Panc1 (cell line): Measurements from ENCODE around the gene PLXND1. TPM values are rescaled to one million over a fixed set of nuclear protein-coding genes. Genes with fewer than 3 reads are reported as not detected.

Experiments used
- ATAC-seq: fragments of 200-7000 bp; cut with Tn5 transposase; 2 replicates; pipeline ENCODE4 v1.9.1; 2020; ENCODE audit warnings: mild to moderate bottlenecking, moderate library complexity
- BruUV-seq: library from RNA; stranded (reverse); fragments of 400-500 nt; replicated peaks from 2 replicates; lab custom pipeline; 2021; lab: Mats Ljungman, UMichigan
- CTCF ChIA-PET: fragments of 300-600 bp; sonication (Branson Sonifier 250); formaldehyde crosslinking; loops from one replicate; lab custom pipeline; 2022; ENCODE audit warnings: antibody characterized with exemption; lab: Charles Lee
- POLR2A ChIA-PET: fragments of 300-600 bp; sonication (Branson Sonifier 250); formaldehyde crosslinking; loops from one replicate; lab custom pipeline; 2022; ENCODE audit warnings: antibody characterized with exemption; lab: Charles Lee
- DNase-seq: peaks from one replicate; pipeline ENCODE4 v3.0.0-alpha.2; 2010; ENCODE audit warnings: low read depth, low spot score
- H3K27ac ChIP-seq: 2 replicates; pipeline ENCODE4 v1.5.1; 2011; ENCODE audit warnings: mild to moderate bottlenecking, low read length, inconsistent platforms
- H3K27me3 ChIP-seq: fragments of 200-500 bp; sonication (Bioruptor generic); 2 replicates; pipeline ENCODE4 v1.6.0; 2014; ENCODE audit warnings: low read length, inconsistent platforms; ENCODE audit not compliant: control insufficient read depth, insufficient read depth
- H3K36me3 ChIP-seq: fragments of 200-500 bp; sonication (Bioruptor generic); 2 replicates; pipeline ENCODE4 v1.5.1; 2014; ENCODE audit warnings: inconsistent platforms, mild to moderate bottlenecking, low read length, moderate library complexity; ENCODE audit not compliant: control insufficient read depth, insufficient read depth
- H3K4me1 ChIP-seq: 2 replicates; pipeline ENCODE4 v1.5.1; 2011; ENCODE audit warnings: inconsistent platforms, mild to moderate bottlenecking, low read length, moderate library complexity; ENCODE audit not compliant: control insufficient read depth, insufficient read depth
- H3K4me3 ChIP-seq, 2 experiments: 2 replicates each; pipeline ENCODE4 v1.5.1; 2011 to 2012; ENCODE audit warnings: low read depth in 2 of 2, low read length in 2 of 2, mild to moderate bottlenecking in 2 of 2, inconsistent platforms in 1 of 2, moderate library complexity in 1 of 2
- H3K9me3 ChIP-seq: fragments of 200-500 bp; sonication (Bioruptor generic); 2 replicates; pipeline ENCODE4 v1.5.1; 2014; ENCODE audit warnings: low read depth, mild to moderate bottlenecking, inconsistent platforms, low read length, moderate library complexity; ENCODE audit not compliant: control insufficient read depth, insufficient read depth
- POLR2AphosphoS5 ChIP-seq: IDR thresholded peaks from 2 replicates; pipeline ENCODE4 v1.6.1; 2012; ENCODE audit warnings: mild to moderate bottlenecking, low read depth, low read length, moderate library complexity
- SIN3A ChIP-seq: IDR thresholded peaks from 2 replicates; pipeline ENCODE4 v1.6.1; 2012; ENCODE audit warnings: low read depth, mild to moderate bottlenecking, low read length, moderate library complexity, borderline replicate concordance; ENCODE audit not compliant: insufficient read depth
- TCF7L2 ChIP-seq: IDR thresholded peaks from 2 replicates; pipeline ENCODE4 v1.6.1; 2011; ENCODE audit warnings: mild to moderate bottlenecking, low read depth, low read length, inconsistent platforms
- in situ Hi-C: cut with HindIII; loops from 2 replicates; pipeline ENCODE4 v1.10.0; 2016; ENCODE audit warnings: low sequenced_read_pairs, low pct_unique_long_range_greater_than_20kb
- intact Hi-C: fragments of 100-400 bp; cut with micrococcal nuclease; formaldehyde crosslinking; loops from one replicate; pipeline ENCODE4 v1.10.0; 2022; ENCODE audit not compliant: unreplicated experiment
- total RNA-seq: library from RNA; stranded (reverse); gene quantifications from one replicate; pipeline ENCODE4 v1.2.1, GENCODE V29; 2021; ENCODE audit not compliant: unreplicated experiment
- TF ChIP-seq, protein P1 (sequence below): fragments of 450-650 bp; IDR thresholded peaks from 2 replicates; pipeline ENCODE4 v1.5.1; 2017; ENCODE audit warnings: mild to moderate bottlenecking
- TF ChIP-seq, protein P2 (sequence below), 2 experiments: IDR thresholded peaks; 2 replicates each; pipeline ENCODE4 v1.6.1; 2011 to 2012; ENCODE audit warnings: low read depth in 2 of 2, control low read depth in 1 of 2, low read length in 1 of 2, mild to moderate bottlenecking in 1 of 2, moderate library complexity in 1 of 2; ENCODE audit not compliant: insufficient read depth in 1 of 2

PLXND1 gene
- total RNA-seq, 1 experiment from 2014 or later = 248 TPM

- Histone ChIP-seq H3K27ac (no peak overlapping the region), H3K4me3 (no peak overlapping the region), H3K4me1 (no peaks in the 10 kb centered on the region), H3K27me3 (no peaks in the 10 kb centered on the region), H3K36me3 (no peaks in the 10 kb centered on the region), H3K9me3 (no peaks in the 10 kb centered on the region; the same call in 1 of the 2 replicates)
- DNase-seq (no peak), ATAC-seq (no peak)
- CTCF ChIA-PET = no interaction called here
- intact Hi-C loops (no loop called here), in situ Hi-C loops (no loop called here)
- TF ChIP-seq POLR2AphosphoS5 (no peak), TCF7L2 (no peak), SIN3A (no peak)
- TF ChIP-seq, protein P1, sequence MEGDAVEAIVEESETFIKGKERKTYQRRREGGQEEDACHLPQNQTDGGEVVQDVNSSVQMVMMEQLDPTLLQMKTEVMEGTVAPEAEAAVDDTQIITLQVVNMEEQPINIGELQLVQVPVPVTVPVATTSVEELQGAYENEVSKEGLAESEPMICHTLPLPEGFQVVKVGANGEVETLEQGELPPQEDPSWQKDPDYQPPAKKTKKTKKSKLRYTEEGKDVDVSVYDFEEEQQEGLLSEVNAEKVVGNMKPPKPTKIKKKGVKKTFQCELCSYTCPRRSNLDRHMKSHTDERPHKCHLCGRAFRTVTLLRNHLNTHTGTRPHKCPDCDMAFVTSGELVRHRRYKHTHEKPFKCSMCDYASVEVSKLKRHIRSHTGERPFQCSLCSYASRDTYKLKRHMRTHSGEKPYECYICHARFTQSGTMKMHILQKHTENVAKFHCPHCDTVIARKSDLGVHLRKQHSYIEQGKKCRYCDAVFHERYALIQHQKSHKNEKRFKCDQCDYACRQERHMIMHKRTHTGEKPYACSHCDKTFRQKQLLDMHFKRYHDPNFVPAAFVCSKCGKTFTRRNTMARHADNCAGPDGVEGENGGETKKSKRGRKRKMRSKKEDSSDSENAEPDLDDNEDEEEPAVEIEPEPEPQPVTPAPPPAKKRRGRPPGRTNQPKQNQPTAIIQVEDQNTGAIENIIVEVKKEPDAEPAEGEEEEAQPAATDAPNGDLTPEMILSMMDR = no peak
- TF ChIP-seq, protein P2, sequence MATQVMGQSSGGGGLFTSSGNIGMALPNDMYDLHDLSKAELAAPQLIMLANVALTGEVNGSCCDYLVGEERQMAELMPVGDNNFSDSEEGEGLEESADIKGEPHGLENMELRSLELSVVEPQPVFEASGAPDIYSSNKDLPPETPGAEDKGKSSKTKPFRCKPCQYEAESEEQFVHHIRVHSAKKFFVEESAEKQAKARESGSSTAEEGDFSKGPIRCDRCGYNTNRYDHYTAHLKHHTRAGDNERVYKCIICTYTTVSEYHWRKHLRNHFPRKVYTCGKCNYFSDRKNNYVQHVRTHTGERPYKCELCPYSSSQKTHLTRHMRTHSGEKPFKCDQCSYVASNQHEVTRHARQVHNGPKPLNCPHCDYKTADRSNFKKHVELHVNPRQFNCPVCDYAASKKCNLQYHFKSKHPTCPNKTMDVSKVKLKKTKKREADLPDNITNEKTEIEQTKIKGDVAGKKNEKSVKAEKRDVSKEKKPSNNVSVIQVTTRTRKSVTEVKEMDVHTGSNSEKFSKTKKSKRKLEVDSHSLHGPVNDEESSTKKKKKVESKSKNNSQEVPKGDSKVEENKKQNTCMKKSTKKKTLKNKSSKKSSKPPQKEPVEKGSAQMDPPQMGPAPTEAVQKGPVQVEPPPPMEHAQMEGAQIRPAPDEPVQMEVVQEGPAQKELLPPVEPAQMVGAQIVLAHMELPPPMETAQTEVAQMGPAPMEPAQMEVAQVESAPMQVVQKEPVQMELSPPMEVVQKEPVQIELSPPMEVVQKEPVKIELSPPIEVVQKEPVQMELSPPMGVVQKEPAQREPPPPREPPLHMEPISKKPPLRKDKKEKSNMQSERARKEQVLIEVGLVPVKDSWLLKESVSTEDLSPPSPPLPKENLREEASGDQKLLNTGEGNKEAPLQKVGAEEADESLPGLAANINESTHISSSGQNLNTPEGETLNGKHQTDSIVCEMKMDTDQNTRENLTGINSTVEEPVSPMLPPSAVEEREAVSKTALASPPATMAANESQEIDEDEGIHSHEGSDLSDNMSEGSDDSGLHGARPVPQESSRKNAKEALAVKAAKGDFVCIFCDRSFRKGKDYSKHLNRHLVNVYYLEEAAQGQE (IDR thresholded peaks at IDR 0.05; ENCODE audit: insufficient read depth in 1 of 2, low read depth in 2 of 2, low read length in 1 of 2) = no peak
- POLR2A ChIA-PET = no interaction called here
- BruUV-seq = no TSS peak
These were observed 32.0 kb upstream of the PLXND1 start for GRCh38 chr3:129638481-129638880.

GRCh38 chr3:129636082-129636481 is 29.6 kb upstream of the PLXND1 start:
- H3K27ac ChIP-seq = no peak overlapping the region
- no peaks in the 10 kb centered on the region; the same call in 1 of the 2 replicates for H3K9me3 ChIP-seq
- TF ChIP-seq, protein P1 = no peak
- TF ChIP-seq, protein P2 (IDR thresholded peaks at IDR 0.05; ENCODE audit: insufficient read depth in 1 of 2, low read depth in 2 of 2, low read length in 1 of 2) = no peak
- no peak for TF ChIP-seq POLR2AphosphoS5
- TF ChIP-seq SIN3A = no peak
- TF ChIP-seq TCF7L2 = no peak
- H3K36me3 ChIP-seq = no peaks in the 10 kb centered on the region
- ChIA-PET POLR2A (no interaction called here), CTCF (no interaction called here)
- no peak overlapping the region for H3K4me3 ChIP-seq
- ATAC-seq = no peak
- intact Hi-C loops (no loop called here), in situ Hi-C loops (no loop called here)
- DNase-seq = no peak
- BruUV-seq = no TSS peak
- no peaks in the 10 kb centered on the region for H3K27me3 ChIP-seq
- H3K4me1 ChIP-seq = no peaks in the 10 kb centered on the region
